H1 (cell line): ENCODE measurements around the gene MAML3. TPM values are rescaled to one million over a fixed set of nuclear protein-coding genes. Genes with fewer than 3 reads are reported as not detected.

Experiments used
- CTCF ChIA-PET: fragments of 300-600 bp; sonication (Branson Sonifier 250); formaldehyde crosslinking; loops from one replicate; lab custom pipeline; 2021; ENCODE audit not compliant: partially characterized antibody; lab: Charles Lee
- POLR2A ChIA-PET: fragments of 300-600 bp; sonication (Branson Sonifier 250); formaldehyde crosslinking; loops from one replicate; lab custom pipeline; 2021; ENCODE audit warnings: inconsistent platforms; ENCODE audit not compliant: partially characterized antibody; lab: Charles Lee
- DNase-seq, 2 experiments: peaks; one replicate each; pipeline versions ENCODE4 v3.0.0 to v3.0.0-alpha.2; 2010 to 2022; ENCODE audit warnings: low spot score in 2 of 2, low read depth in 1 of 2, mixed read lengths in 1 of 2
- FAIRE-seq: peaks from 2 replicates; lab custom pipeline; 2011; peaks lifted over from hg19 to GRCh38; lab: Jason Lieb, UNC
- H2AFZ ChIP-seq: 2 replicates; pipeline ENCODE4 v1.8.1; 2012; ENCODE audit warnings: low read length, inconsistent platforms
- H2AK5ac ChIP-seq: 2 replicates; pipeline ENCODE4 v1.6.1; 2013; ENCODE audit warnings: low read depth, low read length
- H2BK120ac ChIP-seq: replicated peaks from 2 replicates; pipeline ENCODE3; 2013; ENCODE audit warnings: low read depth, low read length, inconsistent platforms
- H2BK12ac ChIP-seq: 2 replicates; pipeline ENCODE4 v1.6.1; 2013; ENCODE audit warnings: low read depth, low read length
- H2BK15ac ChIP-seq: 2 replicates; pipeline ENCODE4 v1.6.1; 2013; ENCODE audit warnings: low read length
- H2BK20ac ChIP-seq: 2 replicates; pipeline ENCODE4 v1.6.1; 2013; ENCODE audit warnings: low read length
- H2BK5ac ChIP-seq: 2 replicates; pipeline ENCODE4 v1.6.1; 2013; ENCODE audit warnings: low read depth, low read length
- H3K14ac ChIP-seq: 2 replicates; pipeline ENCODE4 v1.6.1; 2013; ENCODE audit warnings: inconsistent platforms; ENCODE audit not compliant: insufficient read length
- H3K18ac ChIP-seq: 2 replicates; pipeline ENCODE4 v1.6.1; 2013; ENCODE audit warnings: low read length; ENCODE audit errors: extremely low read depth
- H3K23ac ChIP-seq: 2 replicates; pipeline ENCODE4 v1.6.1; 2013; ENCODE audit warnings: inconsistent platforms; ENCODE audit not compliant: insufficient read length
- H3K23me2 ChIP-seq: 2 replicates; pipeline ENCODE4 v1.6.1; 2013; ENCODE audit warnings: low read depth, low read length
- H3K27ac ChIP-seq: 2 replicates; pipeline ENCODE4 v1.6.1; 2011; ENCODE audit warnings: low read depth, low read length, inconsistent platforms
- H3K27me3 ChIP-seq, 4 experiments: replicated peaks in 1 of 4; 1 replicate in 1 of 4; 2 replicates in 3 of 4; pipeline versions ENCODE4 v1.6.1 to v1.8.1; 2011 to 2013; ENCODE audit warnings: low read length in 3 of 4, mild to moderate bottlenecking in 3 of 4, inconsistent platforms in 2 of 4, mixed read lengths in 2 of 4, moderate library complexity in 1 of 4; ENCODE audit not compliant: control insufficient read depth in 3 of 4, insufficient read depth in 3 of 4; ENCODE audit errors: extremely low read depth in 1 of 4
- H3K36me3 ChIP-seq, 4 experiments: 2 replicates each; pipeline versions ENCODE4 v1.6.1 to v1.8.1; 2011 to 2013; ENCODE audit warnings: mild to moderate bottlenecking in 4 of 4, low read length in 3 of 4, moderate library complexity in 2 of 4, control low read depth in 1 of 4, inconsistent platforms in 1 of 4; ENCODE audit not compliant: insufficient read depth in 4 of 4, control insufficient read depth in 2 of 4
- H3K4ac ChIP-seq: replicated peaks from 2 replicates; pipeline ENCODE3; 2013; ENCODE audit warnings: low read length, low read depth, mixed read lengths, inconsistent platforms; ENCODE audit not compliant: insufficient read length
- H3K4me1 ChIP-seq, 4 experiments: replicated peaks in 1 of 4; 1 replicate in 1 of 4; 2 replicates in 3 of 4; pipeline versions ENCODE4 v1.6.1 to v1.8.1; 2011 to 2013; ENCODE audit warnings: low read length in 3 of 4, inconsistent platforms in 2 of 4, mixed read lengths in 1 of 4; ENCODE audit not compliant: insufficient read depth in 4 of 4, control insufficient read depth in 3 of 4
- H3K4me2 ChIP-seq, 2 experiments: 2 replicates each; pipeline versions ENCODE4 v1.6.1 to v1.8.1; 2011 to 2013; ENCODE audit warnings: low read depth in 2 of 2, low read length in 2 of 2, control low read depth in 1 of 2, inconsistent platforms in 1 of 2, mild to moderate bottlenecking in 1 of 2; ENCODE audit not compliant: insufficient read depth in 1 of 2
- H3K4me3 ChIP-seq, 4 experiments: fragments of 200-600, 300-600 bp in 1 of 4; sonication (generic), shearing (Covaris generic), sonication (Bioruptor Twin) in 1 of 4; 2 replicates each; pipeline versions ENCODE4 v1.5.1 to v1.8.1; 2011 to 2016; ENCODE audit warnings: low read length in 4 of 4, low read depth in 3 of 4, control low read depth in 2 of 4, inconsistent platforms in 2 of 4, mild to moderate bottlenecking in 2 of 4, mixed read lengths in 1 of 4, moderate library complexity in 1 of 4; ENCODE audit not compliant: insufficient read depth in 2 of 4; ENCODE audit errors: extremely low read depth in 1 of 4
- H3K56ac ChIP-seq: replicated peaks from 2 replicates; pipeline ENCODE3; 2013; ENCODE audit warnings: low read depth, mild to moderate bottlenecking, mixed read lengths, low read length, inconsistent platforms; ENCODE audit not compliant: insufficient read length
- H3K79me1 ChIP-seq: 2 replicates; pipeline ENCODE4 v1.6.1; 2013; ENCODE audit warnings: low read depth, low read length, control low read depth
- H3K79me2 ChIP-seq, 2 experiments: 2 replicates each; pipeline versions ENCODE4 v1.6.1 to v1.8.1; 2012 to 2013; ENCODE audit warnings: low read length in 2 of 2, mild to moderate bottlenecking in 2 of 2, inconsistent platforms in 1 of 2; ENCODE audit not compliant: insufficient read depth in 2 of 2, control insufficient read depth in 1 of 2
- H3K9ac ChIP-seq, 4 experiments: replicated peaks in 1 of 4; 1 replicate in 1 of 4; 2 replicates in 3 of 4; pipeline versions ENCODE4 v1.6.1 to v1.8.1; 2011 to 2013; ENCODE audit warnings: low read depth in 3 of 4, low read length in 3 of 4, control low read depth in 2 of 4, mild to moderate bottlenecking in 2 of 4, moderate library complexity in 2 of 4, inconsistent platforms in 1 of 4; ENCODE audit errors: extremely low read depth in 1 of 4
- H3K9me3 ChIP-seq, 2 experiments: 2 replicates each; pipeline versions ENCODE4 v1.6.1 to v1.8.1; 2012 to 2013; ENCODE audit warnings: mild to moderate bottlenecking in 2 of 2, moderate library complexity in 2 of 2, control low read depth in 1 of 2, inconsistent platforms in 1 of 2, low read depth in 1 of 2, low read length in 1 of 2, mixed read lengths in 1 of 2; ENCODE audit not compliant: insufficient read depth in 2 of 2
- H4K20me1 ChIP-seq, 2 experiments: replicated peaks in 1 of 2; 2 replicates each; pipeline versions ENCODE3 to v1.8.1; 2011 to 2013; ENCODE audit warnings: inconsistent platforms in 2 of 2, low read length in 2 of 2, mild to moderate bottlenecking in 1 of 2; ENCODE audit not compliant: insufficient read depth in 2 of 2, control insufficient read depth in 1 of 2
- H4K5ac ChIP-seq: 2 replicates; pipeline ENCODE4 v1.6.1; 2013; ENCODE audit warnings: low read length, low read depth, mixed read lengths, inconsistent platforms; ENCODE audit not compliant: insufficient read length
- H4K8ac ChIP-seq: 2 replicates; pipeline ENCODE4 v1.8.0; 2013; ENCODE audit warnings: mild to moderate bottlenecking, moderate library complexity, low read length, inconsistent platforms; ENCODE audit not compliant: insufficient read depth; ENCODE audit errors: extremely low read depth
- H4K91ac ChIP-seq: replicated peaks from 2 replicates; pipeline ENCODE3; 2013; ENCODE audit warnings: low read length, mixed read lengths, inconsistent platforms; ENCODE audit not compliant: insufficient read length
- CREB1 ChIP-seq: IDR thresholded peaks from 2 replicates; pipeline ENCODE4 v1.6.1; 2012; ENCODE audit warnings: inconsistent platforms
- EP300 ChIP-seq, 2 experiments: IDR thresholded peaks; 1 replicate in 1 of 2; 2 replicates in 1 of 2; pipeline ENCODE4 v1.6.1; 2011 to 2012; ENCODE audit warnings: low read depth in 2 of 2, low read length in 2 of 2, mild to moderate bottlenecking in 2 of 2, borderline replicate concordance in 1 of 2, inconsistent platforms in 1 of 2, moderate library complexity in 1 of 2
- EZH2 ChIP-seq: fragments of 200-600 bp; sonication (generic); IDR thresholded peaks from 2 replicates; pipeline ENCODE4 v1.7.1; 2012; ENCODE audit warnings: low read depth, mild to moderate bottlenecking, moderate library complexity, low read length, inconsistent platforms; ENCODE audit not compliant: severe bottlenecking
- GTF2F1 ChIP-seq: IDR thresholded peaks from 2 replicates; pipeline ENCODE4 v1.6.1; 2012; ENCODE audit warnings: low read depth, low read length, improper control_type of control experiment, borderline replicate concordance
- MAFK ChIP-seq: IDR thresholded peaks from 2 replicates; pipeline ENCODE4 v1.6.1; 2012; ENCODE audit warnings: low read depth, mild to moderate bottlenecking, improper control_type of control experiment, low read length
- PHF8 ChIP-seq: fragments of 200-600 bp; sonication (generic); conservative IDR thresholded peaks from 2 replicates; pipeline ENCODE4 v1.7.1; 2012; ENCODE audit warnings: low read depth, mild to moderate bottlenecking, inconsistent platforms, low read length, moderate library complexity
- SAP30 ChIP-seq: fragments of 300-600 bp; sonication (generic); IDR thresholded peaks from 2 replicates; pipeline ENCODE4 v1.7.1; 2012; ENCODE audit warnings: low read length, moderate library complexity, mild to moderate bottlenecking, inconsistent platforms; ENCODE audit not compliant: insufficient read depth, insufficient replicate concordance
- SP1 ChIP-seq: IDR thresholded peaks from 2 replicates; pipeline ENCODE4 v1.6.1; 2011; ENCODE audit warnings: low read depth, low read length
- WGBS, 2 experiments: shearing (Covaris generic) in 1 of 2; methylation state at CpG; one replicate each; pipeline versions ENCODE4 v1.1.6 to v1.1.7; 2013 to 2015; ENCODE audit warnings: low lambda C conversion rate in 2 of 2, mixed read lengths in 2 of 2, inconsistent platforms in 1 of 2, low coverage in 1 of 2, missing lambda C conversion rate in 1 of 2; ENCODE audit not compliant: insufficient replicate concordance in 2 of 2, insufficient coverage in 1 of 2, insufficient read length in 1 of 2; ENCODE audit errors: extremely low coverage in 1 of 2, missing lambda C conversion rate in 1 of 2; 5-methylcytosine and 5-hydroxymethylcytosine counted together
- polyA plus RNA-seq, 7 experiments: library from polyadenylated mRNA; depleted of rRNA in 3 of 7; stranded (reverse) in 5 of 7; unstranded in 2 of 7; fragments of >200 nt in 5 of 7; fragments of 200-250 nt in 2 of 7; gene quantifications; 1 replicate in 5 of 7; 2 replicates in 1 of 7; 4 replicates in 1 of 7; pipeline versions ENCODE4 v1.2.1 to v1.2.3, GENCODE V29; 2011 to 2013; ENCODE audit warnings: missing spikeins in 2 of 7, mixed read lengths in 2 of 7
- total RNA-seq: library from RNA; stranded (reverse); fragmentation: NEBNext Ultra II Directional; extraction: Animal tissue kit (Norgen Biotek cat#: 25700); gene quantifications from 2 replicates; pipeline ENCODE4 v1.2.1, GENCODE V29; 2021

MAML3 gene
- total and polyA plus RNA-seq, 2 of the 8 experiments (the other 6 are each of a cell fraction or from before 2014, with no cell fraction given) = 2.1 to 5.7 TPM

GRCh38 chr4:139920486-139921002, 233.4 kb downstream of the MAML3 start:
- H2BK12ac ChIP-seq = no peak overlapping the region
- H2AFZ ChIP-seq = no peak overlapping the region
- peaks cover 0 to 15% (median 9%) of the 10 kb centered on the region in 4 experiments; a peak in 4 of 7 replicates for H3K4me1 ChIP-seq
- WGBS, 2 experiments = 88% methylated on average over 3 of the region's 3 CpGs; no CpG with 5 or more reads in 1 of the 2 experiments
- no peak overlapping the region for H2BK20ac ChIP-seq
- H3K9me3 ChIP-seq = no peaks in the 10 kb centered on the region
- no peak overlapping the region for H3K9ac ChIP-seq
- no peaks in the 10 kb centered on the region for H3K79me1 ChIP-seq
- H3K27ac ChIP-seq = no peak overlapping the region
- H4K8ac ChIP-seq = no peak overlapping the region
- H3K36me3 ChIP-seq = no peaks in the 10 kb centered on the region
- H2AK5ac ChIP-seq = no peak overlapping the region
- no peaks in the 10 kb centered on the region; a peak in 2 of 7 replicates for H3K27me3 ChIP-seq
- no peak overlapping the region for H3K56ac ChIP-seq
- 0 out of 2 replicates have a peak overlapping the region, but pooled peaks have one; percentile 27 for H3K18ac ChIP-seq
- H3K4ac ChIP-seq = no peak overlapping the region
- H4K5ac ChIP-seq = no peak overlapping the region
- no peaks in the 10 kb centered on the region for H3K23me2 ChIP-seq
- no peak overlapping the region; a peak in 1 of 4 replicates for H3K4me2 ChIP-seq
- H4K20me1 ChIP-seq = no peaks in the 10 kb centered on the region
- CTCF ChIA-PET = interaction anchor here (0.9 to 1.5 kb wide), 4 partner anchors 33 to 301 kb away, joined by 3 to 4 read pairs (median 3); no protein-coding TSS in a partner anchor
- no peak overlapping the region for H2BK15ac ChIP-seq
- no peak overlapping the region for H3K23ac ChIP-seq
- no peak overlapping the region for H3K14ac ChIP-seq
- no peak overlapping the region for H3K4me3 ChIP-seq
- no peak overlapping the region for H4K91ac ChIP-seq
- H3K79me2 ChIP-seq = no peaks in the 10 kb centered on the region
- H2BK5ac ChIP-seq = no peak overlapping the region
- POLR2A ChIA-PET = no interaction called here
- TF ChIP-seq SAP30 = no peak
- TF ChIP-seq EP300 (IDR thresholded peaks at IDR 0.05; ENCODE audit: borderline replicate concordance in 1 of 2, low read depth in 2 of 2, low read length in 2 of 2) = no peak
- no peak for TF ChIP-seq MAFK
- TF ChIP-seq EZH2 = no peak
- TF ChIP-seq SP1 = no peak
- no peak for TF ChIP-seq PHF8
- TF ChIP-seq CREB1 = no peak
- TF ChIP-seq GTF2F1 = no peak
- H2BK120ac ChIP-seq = no peak overlapping the region
- no peak for DNase-seq
- no peak for FAIRE-seq
